Thyroid gland (tissue), 4 donors: ENCODE measurements around the gene TM9SF4. TPM values are rescaled to one million over a fixed set of nuclear protein-coding genes. Genes with fewer than 3 reads are reported as not detected.

Experiments used
- DNase-seq, 2 donors: peaks; one replicate each; pipeline ENCODE4 v3.0.0-alpha.2; 2019
- H3K27ac ChIP-seq, 3 donors: fragments of 200-600 bp; sonication (generic); 1 replicate in 2 of 3; 2 replicates in 1 of 3; pipeline ENCODE4 v1.5.1; 2016 to 2019; ENCODE audit warnings: mild to moderate bottlenecking in 1 of 3, moderate library complexity in 1 of 3
- H3K27me3 ChIP-seq: fragments of 200-600 bp; sonication (generic); one replicate; pipeline ENCODE4 v1.5.1; 2019
- H3K36me3 ChIP-seq, 2 donors: fragments of 200-600 bp; sonication (generic); one replicate each; pipeline ENCODE4 v1.5.1; 2016 to 2019
- H3K4me1 ChIP-seq, 2 donors: fragments of 200-600 bp; sonication (generic); one replicate each; pipeline ENCODE4 v1.5.1; 2017 to 2019
- H3K4me3 ChIP-seq, 3 donors: fragments of 200-600 bp; sonication (generic); replicated peaks in 1 of 3; 1 replicate in 2 of 3; 2 replicates in 1 of 3; pipeline ENCODE4 v1.5.1; 2016; ENCODE audit warnings: mild to moderate bottlenecking in 1 of 3
- H3K9me3 ChIP-seq: fragments of 200-600 bp; sonication (generic); one replicate; pipeline ENCODE4 v1.5.1; 2017
- POLR2A ChIP-seq, 2 donors: fragments of 450-650 bp; IDR thresholded peaks; one replicate each; pipeline ENCODE4 v1.6.1; 2017; ENCODE audit warnings: antibody characterized with exemption in 2 of 2, mild to moderate bottlenecking in 2 of 2, moderate library complexity in 1 of 2
- WGBS, 2 donors: methylation state at CpG; one replicate each; pipeline ENCODE4 v1.1.5; 2017; 5-methylcytosine and 5-hydroxymethylcytosine counted together
- intact Hi-C: fragments of 100-400 bp; cut with DNase I; formaldehyde crosslinking; loops from one replicate; pipeline ENCODE4 v1.15.1; 2023
- total RNA-seq, 4 donors: library from RNA; depleted of rRNA; stranded (reverse); fragments of >200 nt; gene quantifications; one replicate each; pipeline ENCODE4 v1.2.3, GENCODE V29; 2016
- TF ChIP-seq, protein P1 (sequence below), 6 experiments: fragments of 200-600 bp in 3 of 6; fragments of 450-650 bp in 3 of 6; sonication (generic) in 3 of 6; IDR thresholded peaks; one replicate each; pipeline ENCODE4 v1.5.1; 2016 to 2019; ENCODE audit warnings: antibody characterized with exemption in 6 of 6, mild to moderate bottlenecking in 2 of 6, inconsistent platforms in 1 of 6, moderate library complexity in 1 of 6

Gene TM9SF4
- total RNA-seq, 4 donors from 2014 or later, result 28.8 to 46.0 (median 38.0) TPM

- H3K36me3 ChIP-seq, result peaks cover 0 to under 1% of the 10 kb centered on the region in 2 donors
- TF ChIP-seq, protein P1, sequence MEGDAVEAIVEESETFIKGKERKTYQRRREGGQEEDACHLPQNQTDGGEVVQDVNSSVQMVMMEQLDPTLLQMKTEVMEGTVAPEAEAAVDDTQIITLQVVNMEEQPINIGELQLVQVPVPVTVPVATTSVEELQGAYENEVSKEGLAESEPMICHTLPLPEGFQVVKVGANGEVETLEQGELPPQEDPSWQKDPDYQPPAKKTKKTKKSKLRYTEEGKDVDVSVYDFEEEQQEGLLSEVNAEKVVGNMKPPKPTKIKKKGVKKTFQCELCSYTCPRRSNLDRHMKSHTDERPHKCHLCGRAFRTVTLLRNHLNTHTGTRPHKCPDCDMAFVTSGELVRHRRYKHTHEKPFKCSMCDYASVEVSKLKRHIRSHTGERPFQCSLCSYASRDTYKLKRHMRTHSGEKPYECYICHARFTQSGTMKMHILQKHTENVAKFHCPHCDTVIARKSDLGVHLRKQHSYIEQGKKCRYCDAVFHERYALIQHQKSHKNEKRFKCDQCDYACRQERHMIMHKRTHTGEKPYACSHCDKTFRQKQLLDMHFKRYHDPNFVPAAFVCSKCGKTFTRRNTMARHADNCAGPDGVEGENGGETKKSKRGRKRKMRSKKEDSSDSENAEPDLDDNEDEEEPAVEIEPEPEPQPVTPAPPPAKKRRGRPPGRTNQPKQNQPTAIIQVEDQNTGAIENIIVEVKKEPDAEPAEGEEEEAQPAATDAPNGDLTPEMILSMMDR (IDR thresholded peaks at IDR 0.05), result no peak
- TF ChIP-seq POLR2A (IDR thresholded peaks at IDR 0.05), result no peak
- H3K27me3 ChIP-seq, result no peaks in the 10 kb centered on the region
- no peaks in the 10 kb centered on the region for H3K9me3 ChIP-seq
- WGBS, 2 donors, result 43 to 96% methylated on average over 2 of the region's 2 CpGs
- intact Hi-C loops, result no loop called here
- no peak overlapping the region for H3K4me3 ChIP-seq
- no peak for DNase-seq
- H3K4me1 ChIP-seq, result peaks cover 5 to 9% of the 10 kb centered on the region in 2 donors
- H3K27ac ChIP-seq, result no peak overlapping the region
These were observed 21.5 kb downstream of the TM9SF4 start for GRCh38 chr20:32130965-32131364.

DNA sequence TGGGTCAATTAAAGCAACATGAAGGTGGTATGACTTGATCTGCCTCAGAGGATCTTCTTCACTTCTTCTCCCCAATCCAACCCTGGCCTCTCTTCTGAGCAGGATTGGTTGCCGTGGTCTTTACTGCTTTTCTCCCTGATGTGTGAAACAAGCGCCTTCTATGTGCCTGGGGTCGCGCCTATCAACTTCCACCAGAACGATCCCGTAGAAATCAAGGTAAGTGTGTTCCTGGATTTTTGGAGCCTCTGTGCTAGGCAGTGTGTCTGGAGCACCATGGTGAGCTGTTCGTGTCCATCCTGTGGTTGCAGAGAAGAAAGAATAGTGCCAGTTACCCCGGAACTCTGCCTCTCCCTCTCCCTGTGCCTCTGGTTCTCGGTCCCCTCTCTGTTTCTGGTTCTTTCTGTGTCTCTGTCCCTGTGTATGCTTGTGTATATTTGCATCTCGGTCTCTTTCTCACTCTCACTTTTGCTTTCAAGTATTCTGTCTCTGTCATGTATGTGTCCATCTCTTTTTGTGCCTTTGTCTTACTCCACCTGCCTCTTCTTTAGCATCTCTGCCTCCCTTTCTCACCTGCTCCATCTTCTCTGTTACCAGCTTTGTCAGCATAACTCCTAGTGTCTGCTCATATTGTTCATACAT lies 23.5 kb downstream of the TM9SF4 start:
- peaks cover 0 to under 1% of the 10 kb centered on the region in 2 donors for H3K4me1 ChIP-seq
- TF ChIP-seq POLR2A (IDR thresholded peaks at IDR 0.05), result no peak
- TF ChIP-seq, protein P1 (IDR thresholded peaks at IDR 0.05), result no peak
- WGBS, 2 donors, result 93 to 96% methylated on average over 10 of the region's 10 CpGs
- no peak overlapping the region for H3K27ac ChIP-seq
- no peaks in the 10 kb centered on the region for H3K27me3 ChIP-seq
- no peak overlapping the region for H3K4me3 ChIP-seq
- H3K36me3 ChIP-seq, result peaks cover 12% of the 10 kb centered on the region in 2 donors
- intact Hi-C loops, result no loop called here
- DNase-seq, result no peak
- no peaks in the 10 kb centered on the region for H3K9me3 ChIP-seq

DNA sequence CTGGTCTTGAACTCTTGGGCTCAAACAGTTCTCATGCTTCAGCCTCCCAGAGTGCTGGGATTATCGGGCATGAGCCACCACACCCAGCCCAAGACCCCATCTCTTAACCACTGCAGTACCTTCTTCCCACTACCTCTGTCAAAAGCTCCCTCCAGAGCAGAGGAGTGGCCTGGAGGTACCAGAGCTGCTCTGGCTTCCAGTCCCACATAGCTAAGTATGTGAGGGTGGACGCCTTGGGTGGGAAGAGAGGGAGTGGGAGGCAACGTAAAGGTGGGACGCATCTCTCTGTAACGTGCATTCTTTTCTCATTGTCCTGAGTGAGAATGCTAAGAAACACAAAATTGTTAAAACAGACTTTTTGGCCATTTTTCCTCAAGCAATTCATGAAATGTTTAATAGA lies 24.5 kb downstream of the TM9SF4 start:
- H3K4me3 ChIP-seq, result no peak overlapping the region
- H3K27ac ChIP-seq, result no peak overlapping the region
- peaks cover 12 to 14% of the 10 kb centered on the region in 2 donors for H3K36me3 ChIP-seq
- 93 to 95% methylated on average over 5 of the region's 5 CpGs for WGBS, 2 donors
- H3K27me3 ChIP-seq, result no peaks in the 10 kb centered on the region
- intact Hi-C loops, result no loop called here
- TF ChIP-seq, protein P1 (IDR thresholded peaks at IDR 0.05), result no peak
- no peak for TF ChIP-seq POLR2A (IDR thresholded peaks at IDR 0.05)
- no peaks in the 10 kb centered on the region for H3K9me3 ChIP-seq
- no peak for DNase-seq
- H3K4me1 ChIP-seq, result no peaks in the 10 kb centered on the region

DNA sequence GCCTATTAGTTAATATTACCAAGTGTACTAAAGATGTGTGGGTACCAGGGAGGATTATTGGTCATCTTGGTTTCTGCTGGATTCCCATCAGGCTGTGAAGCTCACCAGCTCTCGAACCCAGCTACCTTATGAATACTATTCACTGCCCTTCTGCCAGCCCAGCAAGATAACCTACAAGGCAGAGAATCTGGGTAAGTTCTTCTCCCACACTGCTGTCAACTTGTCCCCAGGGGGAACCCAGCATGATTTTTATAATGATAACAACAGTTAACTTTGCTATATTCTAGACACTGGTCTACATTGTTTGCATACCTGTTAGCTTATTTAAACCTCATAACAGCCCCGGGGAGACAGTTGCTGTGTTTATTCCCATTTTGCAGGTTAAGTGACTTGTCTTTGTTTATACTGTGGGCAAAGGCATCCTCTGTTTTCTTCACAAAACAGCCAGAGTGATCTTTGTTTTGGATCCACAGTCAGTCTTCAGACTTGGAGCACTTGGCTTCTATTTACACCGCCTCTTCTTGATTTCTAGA lies 26.5 kb downstream of the TM9SF4 start:
- Histone ChIP-seq H3K27ac (no peak overlapping the region), H3K27me3 (no peaks in the 10 kb centered on the region), H3K36me3 (peaks cover 14 to 19% of the 10 kb centered on the region in 2 donors), H3K4me1 (no peaks in the 10 kb centered on the region), H3K9me3 (no peaks in the 10 kb centered on the region), H3K4me3 (no peak overlapping the region)
- 73 to 84% methylated on average over 3 of the region's 3 CpGs for WGBS, 2 donors
- intact Hi-C loops, result no loop called here
- TF ChIP-seq, protein P1 (IDR thresholded peaks at IDR 0.05), result no peak
- no peak for TF ChIP-seq POLR2A (IDR thresholded peaks at IDR 0.05)
- no peak for DNase-seq

DNA sequence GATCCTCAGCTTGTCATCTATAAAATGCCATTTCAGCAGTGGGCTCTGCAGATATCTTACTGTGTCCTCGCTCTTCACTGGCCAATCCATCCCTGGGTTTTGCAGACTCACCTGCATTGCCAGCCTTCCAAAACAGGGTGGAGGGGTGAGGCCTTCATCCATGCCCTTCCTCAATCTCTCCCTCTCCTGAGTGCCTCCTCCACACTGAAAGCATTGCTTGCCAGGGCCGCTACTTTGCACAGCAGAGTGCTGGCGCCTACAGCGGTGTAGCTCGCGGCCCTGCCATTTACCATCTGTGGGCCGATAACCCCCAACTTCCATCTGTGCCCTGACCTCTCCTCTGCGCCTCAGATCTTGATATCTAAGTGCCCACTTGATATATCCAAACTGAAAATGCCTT lies 29.4 kb downstream of the TM9SF4 start:
- no peak overlapping the region for H3K4me3 ChIP-seq
- no peak for TF ChIP-seq POLR2A (IDR thresholded peaks at IDR 0.05)
- TF ChIP-seq, protein P1 (IDR thresholded peaks at IDR 0.05), result no peak
- H3K36me3 ChIP-seq, result peaks cover 40 to 45% of the 10 kb centered on the region in 2 donors
- intact Hi-C loops, result no loop called here
- no peak overlapping the region for H3K27ac ChIP-seq
- 95 to 97% methylated on average over 8 of the region's 8 CpGs for WGBS, 2 donors
- DNase-seq, result no peak
- H3K9me3 ChIP-seq, result no peaks in the 10 kb centered on the region
- no peaks in the 10 kb centered on the region for H3K4me1 ChIP-seq
- H3K27me3 ChIP-seq, result no peaks in the 10 kb centered on the region
